ENCODE data around the gene PRR20G.

PRR20G gene

DNA sequence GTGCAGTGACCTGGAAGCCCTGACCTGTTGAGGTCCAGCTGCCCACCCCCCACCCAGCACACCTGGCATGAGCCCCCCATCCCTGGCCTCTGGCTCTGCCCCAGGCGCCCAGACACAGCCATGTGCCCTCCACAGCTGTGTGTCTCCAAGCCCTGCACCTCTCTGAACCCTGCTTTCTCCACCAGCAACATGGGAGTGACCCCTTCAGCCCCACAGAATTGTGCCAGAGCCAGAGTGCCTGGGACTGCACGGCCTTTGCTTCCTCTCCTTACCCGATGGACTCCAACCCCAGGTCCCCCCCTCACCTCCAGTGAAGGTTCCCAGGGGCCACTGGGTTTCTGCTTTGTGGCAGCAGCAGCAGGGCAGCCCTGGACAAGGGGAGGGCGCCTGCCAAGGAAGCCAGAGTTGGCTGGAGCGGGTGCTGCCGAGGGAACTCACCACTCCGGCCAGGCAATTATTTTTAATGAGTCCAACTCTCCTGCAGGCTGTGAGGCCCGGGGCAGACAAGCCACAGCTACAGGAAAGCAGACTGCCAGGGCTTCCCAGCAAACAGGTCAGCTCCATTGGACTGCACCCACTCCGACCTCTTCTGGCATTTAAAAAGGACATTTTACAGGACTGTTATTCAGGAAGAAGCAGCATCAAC, 24.1 kb downstream of the PRR20G start:
- Histone ChIP-seq H3K27ac (ENCODE audit: low read depth, low read length, severe bottlenecking) (no peak overlapping the region), H3K36me3 (ENCODE audit: control insufficient read depth, insufficient read depth, low read length) (no peaks in the 10 kb centered on the region), H3K4me3 (ENCODE audit: extremely low read depth, insufficient read depth, low read length, poor library complexity, severe bottlenecking) (no peak overlapping the region), H3K9me3 (ENCODE audit: control insufficient read depth, low read length) (no peaks in the 10 kb centered on the region), H3K4me1 (ENCODE audit: control insufficient read depth, insufficient read depth, low read length, poor library complexity, severe bottlenecking) (no peaks in the 10 kb centered on the region)
- 80 to 92% methylated on average over 6 to 7 of the region's 9 CpGs for WGBS, 2 experiments (ENCODE audit: insufficient coverage in 2 of 2)

DNA sequence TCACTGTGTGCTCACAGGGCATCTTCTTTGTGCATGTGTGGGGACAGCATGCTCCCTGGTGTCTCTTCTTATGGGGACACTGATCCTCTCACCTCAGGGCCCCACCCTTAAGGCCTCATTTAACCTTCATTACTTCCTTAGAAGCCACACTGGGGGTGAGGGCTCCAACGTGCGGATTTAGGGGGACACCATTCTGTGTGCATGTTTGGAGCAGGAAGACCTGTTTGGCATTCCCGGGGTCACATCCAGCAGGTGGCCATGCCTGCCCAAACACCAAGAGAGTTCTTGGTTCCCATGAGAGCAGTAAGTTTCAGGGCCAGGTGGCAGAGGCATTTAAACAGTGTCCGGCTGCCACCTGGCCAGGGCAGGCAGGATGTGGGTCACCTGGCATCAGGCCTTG, 24.8 kb downstream of the PRR20G start:
- Histone ChIP-seq H3K36me3 (ENCODE audit: control insufficient read depth, insufficient read depth, low read length) (no peaks in the 10 kb centered on the region), H3K4me3 (ENCODE audit: extremely low read depth, insufficient read depth, low read length, poor library complexity, severe bottlenecking) (no peak overlapping the region), H3K4me1 (ENCODE audit: control insufficient read depth, insufficient read depth, low read length, poor library complexity, severe bottlenecking) (no peaks in the 10 kb centered on the region), H3K27ac (ENCODE audit: low read depth, low read length, severe bottlenecking) (no peak overlapping the region), H3K9me3 (ENCODE audit: control insufficient read depth, low read length) (no peaks in the 10 kb centered on the region)
- WGBS, 2 experiments (ENCODE audit: insufficient coverage in 2 of 2), result 65 to 92% methylated on average over 4 of the region's 4 CpGs

DNA sequence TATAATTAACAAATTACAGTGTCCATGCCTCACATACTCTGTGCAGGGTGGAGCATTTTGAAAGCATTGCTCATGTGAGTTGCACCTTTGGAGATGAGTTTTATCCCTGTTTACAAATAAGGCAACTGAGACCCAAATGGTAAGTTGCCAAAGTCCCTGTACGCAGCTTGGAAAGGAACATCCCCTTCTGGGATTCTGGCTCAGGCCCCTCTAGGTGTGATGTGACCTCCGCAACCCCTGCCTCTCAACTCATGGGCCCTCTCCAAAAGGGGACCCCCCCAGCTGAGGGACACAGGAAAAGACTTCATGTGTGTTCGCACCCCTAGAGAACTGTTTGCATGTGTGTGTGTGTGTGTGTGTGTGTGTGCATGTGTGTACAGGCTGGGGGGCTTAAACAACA, 25.3 kb downstream of the PRR20G start:
- no peak overlapping the region for H3K27ac ChIP-seq (ENCODE audit: low read depth, low read length, severe bottlenecking)
- H3K4me1 ChIP-seq (ENCODE audit: control insufficient read depth, insufficient read depth, low read length, poor library complexity, severe bottlenecking), result no peaks in the 10 kb centered on the region
- H3K9me3 ChIP-seq (ENCODE audit: control insufficient read depth, low read length), result no peaks in the 10 kb centered on the region
- no peak overlapping the region for H3K4me3 ChIP-seq (ENCODE audit: extremely low read depth, insufficient read depth, low read length, poor library complexity, severe bottlenecking)
- H3K36me3 ChIP-seq (ENCODE audit: control insufficient read depth, insufficient read depth, low read length), result no peaks in the 10 kb centered on the region
- WGBS, 2 experiments (ENCODE audit: insufficient coverage in 2 of 2), result 81 to 88% methylated on average over 1 to 3 of the region's 3 CpGs

DNA sequence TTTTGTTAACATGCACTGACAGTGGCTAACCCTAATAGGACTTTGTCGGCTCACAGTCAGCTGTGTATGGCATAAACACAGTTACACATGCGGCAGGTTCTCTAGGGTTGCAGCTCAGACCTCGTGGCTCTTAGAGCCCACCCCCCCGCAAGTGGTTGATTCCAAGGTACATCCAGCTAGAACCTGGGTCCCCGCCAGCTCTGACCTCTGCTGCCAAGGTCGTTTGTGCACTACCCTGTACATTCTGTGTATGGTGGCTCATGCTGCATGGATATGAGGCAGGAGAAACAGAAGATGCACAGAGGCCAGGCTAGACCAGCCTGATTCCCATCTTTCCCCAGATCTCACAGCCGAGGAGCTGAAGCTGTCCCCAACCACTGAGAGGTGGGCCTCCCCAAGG, 25.9 kb downstream of the PRR20G start:
- Histone ChIP-seq H3K4me3 (ENCODE audit: extremely low read depth, insufficient read depth, low read length, poor library complexity, severe bottlenecking) (no peak overlapping the region), H3K9me3 (ENCODE audit: control insufficient read depth, low read length) (no peaks in the 10 kb centered on the region), H3K27ac (ENCODE audit: low read depth, low read length, severe bottlenecking) (no peak overlapping the region), H3K4me1 (ENCODE audit: control insufficient read depth, insufficient read depth, low read length, poor library complexity, severe bottlenecking) (no peaks in the 10 kb centered on the region), H3K36me3 (ENCODE audit: control insufficient read depth, insufficient read depth, low read length) (no peaks in the 10 kb centered on the region)
- WGBS, 2 experiments (ENCODE audit: insufficient coverage in 2 of 2), result 79 to 96% methylated on average over 5 to 6 of the region's 7 CpGs

DNA sequence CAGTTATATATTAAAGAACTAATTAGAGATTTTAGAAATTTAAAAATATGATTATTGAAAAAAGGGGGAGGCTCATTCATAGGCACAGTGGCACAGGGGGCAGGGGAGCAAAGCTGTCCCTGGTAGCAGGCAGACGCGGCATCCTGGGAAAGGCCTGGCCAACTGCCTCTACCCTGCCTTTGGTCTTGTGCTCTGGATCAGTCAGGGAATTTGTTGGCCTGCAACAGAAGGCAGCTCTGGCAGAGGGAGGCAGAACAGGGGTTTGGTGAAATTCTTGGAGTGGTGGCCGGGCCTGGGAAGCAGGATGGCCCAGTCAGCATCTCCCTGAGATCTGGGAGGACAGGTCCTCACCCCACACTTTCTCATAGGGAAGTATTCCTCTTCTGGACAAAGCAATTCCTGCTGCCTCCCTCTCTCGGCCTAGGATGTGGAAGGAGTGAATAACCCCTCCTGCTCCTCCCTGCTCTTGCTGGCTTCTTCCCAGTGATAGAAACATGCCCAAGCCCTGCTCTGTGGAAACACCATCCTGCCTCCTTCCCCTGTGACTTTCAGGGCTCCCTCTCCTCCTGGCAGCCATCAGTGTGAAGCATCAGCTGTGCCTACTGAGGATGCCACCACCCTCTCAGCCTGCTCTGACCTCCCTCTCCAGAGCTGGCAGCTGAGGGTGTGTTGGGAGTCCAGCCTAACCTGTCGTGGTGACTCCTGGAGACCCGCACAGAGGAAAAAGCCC, 26.9 kb downstream of the PRR20G start:
- H3K4me3 ChIP-seq (ENCODE audit: extremely low read depth, insufficient read depth, low read length, poor library complexity, severe bottlenecking), result no peak overlapping the region
- no peaks in the 10 kb centered on the region for H3K36me3 ChIP-seq (ENCODE audit: control insufficient read depth, insufficient read depth, low read length)
- no peaks in the 10 kb centered on the region for H3K9me3 ChIP-seq (ENCODE audit: control insufficient read depth, low read length)
- no peak overlapping the region for H3K27ac ChIP-seq (ENCODE audit: low read depth, low read length, severe bottlenecking)
- no peaks in the 10 kb centered on the region for H3K4me1 ChIP-seq (ENCODE audit: control insufficient read depth, insufficient read depth, low read length, poor library complexity, severe bottlenecking)
- 80 to 83% methylated on average over 4 to 5 of the region's 6 CpGs for WGBS, 2 experiments (ENCODE audit: insufficient coverage in 2 of 2)

DNA sequence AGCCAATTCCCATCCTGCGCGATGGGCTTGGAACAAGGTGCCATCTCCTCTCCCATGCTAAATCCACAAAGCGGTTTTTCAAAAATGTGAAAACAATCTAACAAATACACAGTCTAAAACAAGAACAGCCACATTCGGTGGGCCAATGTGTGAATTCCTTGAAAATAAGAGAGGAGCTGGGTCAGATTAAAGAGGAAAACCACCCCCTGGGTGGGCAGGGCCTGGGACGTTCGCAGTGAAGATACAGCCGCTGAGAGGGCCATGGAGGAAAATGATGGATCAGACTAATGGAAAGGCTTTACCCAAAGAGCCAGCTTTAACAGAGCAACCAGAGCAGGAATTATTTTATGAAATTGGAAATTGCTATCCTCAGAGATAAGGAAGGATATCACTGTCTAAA, 27.4 kb downstream of the PRR20G start:
- no peaks in the 10 kb centered on the region for H3K9me3 ChIP-seq (ENCODE audit: control insufficient read depth, low read length)
- no peaks in the 10 kb centered on the region for H3K36me3 ChIP-seq (ENCODE audit: control insufficient read depth, insufficient read depth, low read length)
- no peak overlapping the region for H3K27ac ChIP-seq (ENCODE audit: low read depth, low read length, severe bottlenecking)
- no peak overlapping the region for H3K4me3 ChIP-seq (ENCODE audit: extremely low read depth, insufficient read depth, low read length, poor library complexity, severe bottlenecking)
- WGBS, 2 experiments (ENCODE audit: insufficient coverage in 2 of 2), result 81 to 92% methylated on average over 2 to 3 of the region's 7 CpGs
- H3K4me1 ChIP-seq (ENCODE audit: control insufficient read depth, insufficient read depth, low read length, poor library complexity, severe bottlenecking), result no peaks in the 10 kb centered on the region

DNA sequence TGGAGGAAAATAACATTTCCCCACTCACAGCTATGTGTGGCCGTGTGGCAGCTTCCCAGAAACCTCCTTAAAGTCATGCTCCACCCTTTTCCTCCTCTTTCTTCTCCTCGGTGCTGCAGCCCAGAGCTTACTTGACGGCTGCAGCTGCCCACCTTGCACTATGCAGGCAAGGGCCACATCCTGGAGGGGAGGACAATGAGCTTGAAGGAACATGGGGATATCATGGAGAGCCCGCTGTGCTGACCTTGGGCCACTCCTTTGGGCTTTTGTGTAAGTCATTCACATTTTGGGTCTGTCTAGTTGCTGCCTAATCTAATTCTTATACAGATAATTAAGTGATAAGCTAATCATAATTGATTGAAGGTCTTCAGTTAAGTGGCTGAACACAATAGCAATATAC, 28.0 kb downstream of the PRR20G start:
- Histone ChIP-seq H3K9me3 (ENCODE audit: control insufficient read depth, low read length) (no peaks in the 10 kb centered on the region), H3K36me3 (ENCODE audit: control insufficient read depth, insufficient read depth, low read length) (no peaks in the 10 kb centered on the region), H3K4me1 (ENCODE audit: control insufficient read depth, insufficient read depth, low read length, poor library complexity, severe bottlenecking) (no peaks in the 10 kb centered on the region), H3K4me3 (ENCODE audit: extremely low read depth, insufficient read depth, low read length, poor library complexity, severe bottlenecking) (no peak overlapping the region), H3K27ac (ENCODE audit: low read depth, low read length, severe bottlenecking) (no peak overlapping the region)
- WGBS, 2 experiments (ENCODE audit: insufficient coverage in 2 of 2), result 94% methylated on average over 2 of the region's 4 CpGs; no CpG with 5 or more reads in 1 of the 2 experiments

DNA sequence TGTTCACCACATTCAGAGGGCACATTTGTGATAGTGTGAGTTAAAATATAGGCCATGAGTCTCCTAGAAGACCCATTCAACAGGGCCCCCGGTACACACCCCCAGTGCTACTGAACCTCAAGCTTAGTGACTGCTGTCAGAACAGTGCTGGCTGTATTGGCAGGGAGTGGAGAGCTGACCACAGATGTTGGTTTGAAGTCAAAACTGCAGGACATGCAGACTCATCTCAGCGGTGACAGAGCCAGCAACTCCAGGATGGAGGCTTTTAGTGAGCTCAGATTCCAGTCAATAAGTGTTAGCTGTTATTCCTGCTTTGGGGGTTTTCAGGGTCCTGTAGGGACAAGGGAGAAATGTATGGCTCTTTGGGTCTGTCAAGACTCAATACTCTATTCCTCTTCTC, 29.1 kb downstream of the PRR20G start:
- Histone ChIP-seq H3K4me3 (ENCODE audit: extremely low read depth, insufficient read depth, low read length, poor library complexity, severe bottlenecking) (no peak overlapping the region), H3K27ac (ENCODE audit: low read depth, low read length, severe bottlenecking) (no peak overlapping the region), H3K36me3 (ENCODE audit: control insufficient read depth, insufficient read depth, low read length) (no peaks in the 10 kb centered on the region), H3K4me1 (ENCODE audit: control insufficient read depth, insufficient read depth, low read length, poor library complexity, severe bottlenecking) (no peaks in the 10 kb centered on the region), H3K9me3 (ENCODE audit: control insufficient read depth, low read length) (no peaks in the 10 kb centered on the region)
- 89 to 100% methylated on average over 1 of the region's 2 CpGs for WGBS, 2 experiments (ENCODE audit: insufficient coverage in 2 of 2)

DNA sequence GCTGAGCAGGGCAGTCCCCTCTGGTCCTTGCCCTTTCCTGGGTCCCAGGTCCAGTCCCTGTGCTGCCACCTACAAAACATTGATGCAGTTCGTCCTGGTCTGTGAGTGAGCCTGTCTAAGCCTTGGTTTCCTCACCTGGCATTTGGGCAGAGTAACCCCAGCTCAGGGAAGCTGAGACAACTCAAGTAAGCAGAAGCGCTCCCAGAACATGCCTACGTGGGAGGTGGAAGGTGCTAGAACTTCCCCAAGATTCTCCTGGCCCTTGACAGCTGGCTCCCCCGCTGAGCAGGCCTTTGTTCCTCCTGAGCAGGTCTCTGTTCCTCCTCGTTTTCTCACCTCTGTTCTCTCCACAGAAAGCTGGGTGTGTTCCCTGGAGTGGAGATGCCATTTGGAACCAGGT, 30.5 kb downstream of the PRR20G start:
- H3K4me1 ChIP-seq (ENCODE audit: control insufficient read depth, insufficient read depth, low read length, poor library complexity, severe bottlenecking), result no peaks in the 10 kb centered on the region
- H3K27ac ChIP-seq (ENCODE audit: low read depth, low read length, severe bottlenecking), result no peak overlapping the region
- no peak overlapping the region for H3K4me3 ChIP-seq (ENCODE audit: extremely low read depth, insufficient read depth, low read length, poor library complexity, severe bottlenecking)
- WGBS, 2 experiments (ENCODE audit: insufficient coverage in 2 of 2), result 78 to 86% methylated on average over 3 to 5 of the region's 5 CpGs
- H3K9me3 ChIP-seq (ENCODE audit: control insufficient read depth, low read length), result no peaks in the 10 kb centered on the region
- H3K36me3 ChIP-seq (ENCODE audit: control insufficient read depth, insufficient read depth, low read length), result no peaks in the 10 kb centered on the region

DNA sequence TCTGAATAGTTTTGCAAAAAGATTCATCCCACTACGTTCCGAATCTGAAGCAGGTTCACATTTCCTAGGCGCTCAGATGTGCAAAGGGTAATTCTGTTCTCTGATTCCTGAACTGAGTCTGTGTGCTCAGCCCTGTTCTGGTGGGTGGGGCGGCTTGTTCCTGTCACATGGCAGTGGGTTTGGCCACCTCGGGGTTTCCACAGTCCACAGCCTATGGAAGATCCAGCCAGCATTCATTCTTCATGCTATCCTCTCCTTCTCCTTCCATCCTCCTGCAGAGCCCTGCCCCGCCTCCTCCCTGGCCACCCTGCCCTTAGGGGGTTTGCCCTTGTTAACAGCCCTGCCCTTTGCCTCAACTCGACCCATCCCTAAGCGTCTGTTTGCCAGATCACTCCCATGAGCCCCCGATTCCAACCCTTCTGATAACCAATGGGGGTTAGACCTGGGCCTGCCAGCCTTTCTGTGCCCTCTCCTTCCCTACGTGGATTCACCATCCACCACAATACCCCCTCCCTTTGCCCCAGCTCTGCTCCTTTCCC, 31.0 kb downstream of the PRR20G start:
- no peak overlapping the region for H3K4me3 ChIP-seq (ENCODE audit: extremely low read depth, insufficient read depth, low read length, poor library complexity, severe bottlenecking)
- H3K27ac ChIP-seq (ENCODE audit: low read depth, low read length, severe bottlenecking), result no peak overlapping the region
- 81 to 89% methylated on average over 5 to 7 of the region's 10 CpGs for WGBS, 2 experiments (ENCODE audit: insufficient coverage in 2 of 2)
- no peaks in the 10 kb centered on the region for H3K4me1 ChIP-seq (ENCODE audit: control insufficient read depth, insufficient read depth, low read length, poor library complexity, severe bottlenecking)
- H3K9me3 ChIP-seq (ENCODE audit: control insufficient read depth, low read length), result no peaks in the 10 kb centered on the region
- H3K36me3 ChIP-seq (ENCODE audit: control insufficient read depth, insufficient read depth, low read length), result no peaks in the 10 kb centered on the region

DNA sequence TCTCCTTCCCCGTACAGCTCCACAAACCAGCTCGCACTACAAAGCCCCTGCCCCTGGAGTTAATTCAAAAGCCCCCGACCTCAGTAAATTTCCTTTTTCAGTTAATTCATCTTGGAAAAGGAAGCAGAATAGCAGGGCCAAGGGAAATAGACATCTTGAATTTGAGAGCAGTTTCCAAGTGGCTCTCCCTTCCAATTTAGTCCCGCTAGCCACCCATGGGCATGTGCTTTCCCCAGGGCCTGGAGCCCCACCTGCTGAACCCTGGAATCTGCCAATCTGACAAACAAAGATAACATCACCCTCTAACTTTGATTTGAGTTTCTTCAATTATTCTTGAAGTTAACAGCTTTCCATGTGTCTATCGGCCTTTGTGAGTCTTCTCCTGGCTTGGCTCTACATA, 31.7 kb downstream of the PRR20G start:
- Histone ChIP-seq H3K4me1 (ENCODE audit: control insufficient read depth, insufficient read depth, low read length, poor library complexity, severe bottlenecking) (no peaks in the 10 kb centered on the region), H3K9me3 (ENCODE audit: control insufficient read depth, low read length) (no peaks in the 10 kb centered on the region), H3K36me3 (ENCODE audit: control insufficient read depth, insufficient read depth, low read length) (no peaks in the 10 kb centered on the region), H3K4me3 (ENCODE audit: extremely low read depth, insufficient read depth, low read length, poor library complexity, severe bottlenecking) (no peak overlapping the region), H3K27ac (ENCODE audit: low read depth, low read length, severe bottlenecking) (no peak overlapping the region)
- WGBS, 2 experiments (ENCODE audit: insufficient coverage in 2 of 2), result 75 to 100% methylated on average over 2 to 4 of the region's 5 CpGs
